HepG2 (cell line): ENCODE measurements around the gene CCDC14. TPM values are rescaled to one million over a fixed set of nuclear protein-coding genes. Genes with fewer than 3 reads are reported as not detected.

Experiments used
- ATAC-seq: fragments of 200-7000 bp; cut with Tn5 transposase; 3 replicates; pipeline ENCODE4 v1.9.1; 2020; ENCODE audit warnings: mild to moderate bottlenecking, moderate library complexity
- BruUV-seq: library from RNA; stranded (reverse); fragments of 400-500 nt; replicated peaks from 2 replicates; lab custom pipeline; 2021; lab: Mats Ljungman, UMichigan
- CTCF ChIA-PET: fragments of 300-600 bp; formaldehyde crosslinking; extraction: SDS; loops from one replicate; lab custom pipeline; 2021; ENCODE audit warnings: low total read pairs, inconsistent platforms, low intra/inter-chr PET ratio; lab: Yijun Ruan, JAX
- POLR2A ChIA-PET: fragments of 350-600 bp; sonication (Branson Sonifier 250); formaldehyde crosslinking; loops from one replicate; lab custom pipeline; 2020; ENCODE audit warnings: antibody characterized with exemption, inconsistent platforms; lab: Yijun Ruan, JAX
- DNase-seq: peaks from one replicate; pipeline ENCODE4 v3.0.0-alpha.2; 2015; ENCODE audit warnings: low spot score
- FAIRE-seq: peaks from 3 replicates; lab custom pipeline; 2011; peaks lifted over from hg19 to GRCh38; lab: Jason Lieb, UNC
- H2AFZ ChIP-seq: one replicate; pipeline ENCODE4 v1.6.1; 2011; ENCODE audit warnings: low read length, inconsistent platforms
- H3K27ac ChIP-seq: fragments of 300-600 bp; 3 replicates; pipeline ENCODE4 v1.8.0; 2011; ENCODE audit warnings: mixed run types, mild to moderate bottlenecking, mixed read lengths, low read length, inconsistent platforms; ENCODE audit not compliant: insufficient read depth; ENCODE audit errors: extremely low read length
- H3K27me3 ChIP-seq, 2 experiments: fragments of 200-600 bp in 1 of 2; 2 replicates in 1 of 2; 3 replicates in 1 of 2; pipeline versions ENCODE4 v1.6.0 to v1.8.0; 2011; ENCODE audit warnings: low read length in 2 of 2, mild to moderate bottlenecking in 2 of 2, moderate library complexity in 2 of 2, inconsistent platforms in 1 of 2; ENCODE audit not compliant: insufficient read depth in 2 of 2, control insufficient read depth in 1 of 2
- H3K36me3 ChIP-seq, 2 experiments: fragments of 200-600 bp in 1 of 2; replicated peaks in 1 of 2; 2 replicates in 1 of 2; 3 replicates in 1 of 2; pipeline versions ENCODE4 v1.5.1 to v1.8.0; 2011; ENCODE audit warnings: low read length in 2 of 2, inconsistent platforms in 1 of 2; ENCODE audit not compliant: insufficient read depth in 2 of 2, control insufficient read depth in 1 of 2
- H3K4me1 ChIP-seq: 2 replicates; pipeline ENCODE4 v1.5.1; 2012; ENCODE audit warnings: low read length, inconsistent platforms; ENCODE audit not compliant: insufficient read depth
- H3K4me2 ChIP-seq: 2 replicates; pipeline ENCODE4 v1.6.0; 2011; ENCODE audit warnings: low read depth, low read length, inconsistent platforms
- H3K4me3 ChIP-seq, 3 experiments: fragments of 200-600 bp in 1 of 3; sonication (generic), shearing (Covaris generic) in 1 of 3; replicated peaks in 1 of 3; 2 replicates each; pipeline ENCODE4 v1.5.1; 2011 to 2016; ENCODE audit warnings: low read length in 3 of 3, inconsistent platforms in 2 of 3, low read depth in 2 of 3, mild to moderate bottlenecking in 2 of 3, control low read depth in 1 of 3, mixed read lengths in 1 of 3; ENCODE audit not compliant: insufficient read depth in 1 of 3
- H3K79me2 ChIP-seq: one replicate; pipeline ENCODE4 v1.6.1; 2011; ENCODE audit warnings: low read length, inconsistent platforms; ENCODE audit not compliant: insufficient read depth
- H3K9ac ChIP-seq: 2 replicates; pipeline ENCODE4 v1.6.0; 2011; ENCODE audit warnings: mild to moderate bottlenecking, low read depth, low read length, inconsistent platforms; ENCODE audit not compliant: insufficient read depth
- H3K9me3 ChIP-seq: 2 replicates; pipeline ENCODE4 v1.5.1; 2012; ENCODE audit warnings: mild to moderate bottlenecking, low read length
- H4K20me1 ChIP-seq: 2 replicates; pipeline ENCODE4 v1.6.0; 2011; ENCODE audit warnings: inconsistent platforms, mild to moderate bottlenecking, low read length, moderate library complexity; ENCODE audit not compliant: insufficient read depth
- ARID3A ChIP-seq: IDR thresholded peaks from 2 replicates; pipeline ENCODE4 v1.6.1; 2012; ENCODE audit warnings: low read depth, low read length, improper control_type of control experiment
- CCAR2 ChIP-seq: fragments of 200-400 bp; formaldehyde crosslinking; optimal IDR thresholded peaks from 2 replicates; pipeline ENCODE3; 2018; ENCODE audit warnings: low read depth, mild to moderate bottlenecking, low read length, moderate library complexity
- DPF2 ChIP-seq: sonication (generic); formaldehyde crosslinking; IDR thresholded peaks from 2 replicates; pipeline ENCODE4 v1.4.0; 2020; ENCODE audit warnings: mild to moderate bottlenecking, low read depth, missing genetic modification reagents, borderline replicate concordance
- GRHL1 ChIP-seq: sonication (generic); formaldehyde crosslinking; conservative IDR thresholded peaks from 2 replicates; pipeline ENCODE4 v1.8.0; 2022; ENCODE audit warnings: missing genetic modification reagents
- KDM4B ChIP-seq: sonication (generic); formaldehyde crosslinking; IDR thresholded peaks from 2 replicates; pipeline ENCODE4 v1.4.0; 2020; ENCODE audit warnings: missing genetic modification reagents
- MAFF ChIP-seq: IDR thresholded peaks from 2 replicates; pipeline ENCODE4 v1.6.1; 2011; ENCODE audit warnings: low read depth, low read length, improper control_type of control experiment
- NR3C1 ChIP-seq: sonication (generic); formaldehyde crosslinking; IDR thresholded peaks from 2 replicates; pipeline ENCODE4 v1.4.0; 2020; ENCODE audit warnings: missing genetic modification reagents
- PRMT3 ChIP-seq: sonication (generic); formaldehyde crosslinking; IDR thresholded peaks from 2 replicates; pipeline ENCODE4 v1.8.1; 2022; ENCODE audit warnings: low read depth, mild to moderate bottlenecking, moderate library complexity, missing genetic modification reagents, borderline replicate concordance
- TFDP2 ChIP-seq: sonication (generic); formaldehyde crosslinking; IDR thresholded peaks from 2 replicates; pipeline ENCODE4 v1.4.0; 2020; ENCODE audit warnings: missing genetic modification reagents
- ZBTB14 ChIP-seq: sonication (generic); formaldehyde crosslinking; IDR thresholded peaks from 2 replicates; pipeline ENCODE4 v1.4.0; 2020; ENCODE audit warnings: missing genetic modification reagents
- ZBTB38 ChIP-seq: sonication (generic); formaldehyde crosslinking; IDR thresholded peaks from 2 replicates; pipeline ENCODE4 v1.5.1; 2020; ENCODE audit warnings: mild to moderate bottlenecking, missing genetic modification reagents
- ZNF44 ChIP-seq: sonication (generic); formaldehyde crosslinking; IDR thresholded peaks from 2 replicates; pipeline ENCODE4 v1.5.1; 2020; ENCODE audit warnings: mild to moderate bottlenecking, missing genetic modification reagents
- ZNF558 ChIP-seq: sonication (generic); formaldehyde crosslinking; IDR thresholded peaks from 2 replicates; pipeline ENCODE4 v1.9.0; 2022; ENCODE audit warnings: mild to moderate bottlenecking, missing genetic modification reagents, borderline replicate concordance
- ZNF570 ChIP-seq: sonication (generic); formaldehyde crosslinking; IDR thresholded peaks from 2 replicates; pipeline ENCODE4 v1.4.0; 2020; ENCODE audit warnings: mild to moderate bottlenecking, missing genetic modification reagents, borderline replicate concordance
- WGBS: methylation state at CpG from one replicate; pipeline ENCODE4 v1.1.6; 2017; ENCODE audit warnings: low lambda C conversion rate; 5-methylcytosine and 5-hydroxymethylcytosine counted together
- in situ Hi-C: cut with HindIII; loops from 2 replicates; pipeline ENCODE4 v1.10.0; 2017; ENCODE audit warnings: low pct_unique_long_range_greater_than_20kb; ENCODE audit not compliant: extremely low pct_ligation_motif_present
- intact Hi-C: fragments of 100-400 bp; cut with micrococcal nuclease; formaldehyde crosslinking; loops from one replicate; pipeline ENCODE4 v1.10.0; 2022; ENCODE audit not compliant: unreplicated experiment
- polyA plus RNA-seq, 8 experiments: library from polyadenylated mRNA; depleted of rRNA in 3 of 8; stranded (reverse) in 7 of 8; unstranded in 1 of 8; fragments of >200 nt; fragmentation: Illumina TruSeq in 4 of 8; extraction: Trizol in 4 of 8; gene quantifications; 2 replicates each; pipeline versions ENCODE4 v1.2.1 to v1.2.3, GENCODE V29; 2011 to 2016; ENCODE audit warnings: low read depth in 4 of 8, missing spikeins in 1 of 8, mixed read lengths in 1 of 8; ENCODE audit not compliant: insufficient read depth in 1 of 8
- total RNA-seq, 5 experiments: library from RNA; depleted of rRNA; stranded (reverse); fragments of >200 nt; fragmentation: Illumina TruSeq; extraction: Trizol; gene quantifications; 2 replicates each; pipeline ENCODE4 v1.2.3, GENCODE V29; 2016; ENCODE audit warnings: low read depth in 1 of 5

CCDC14 gene
- total and polyA plus RNA-seq, 2 of the 13 experiments (the other 11 are each of a cell fraction or from before 2014, with no cell fraction given): 48.7 to 49.0 TPM

DNA sequence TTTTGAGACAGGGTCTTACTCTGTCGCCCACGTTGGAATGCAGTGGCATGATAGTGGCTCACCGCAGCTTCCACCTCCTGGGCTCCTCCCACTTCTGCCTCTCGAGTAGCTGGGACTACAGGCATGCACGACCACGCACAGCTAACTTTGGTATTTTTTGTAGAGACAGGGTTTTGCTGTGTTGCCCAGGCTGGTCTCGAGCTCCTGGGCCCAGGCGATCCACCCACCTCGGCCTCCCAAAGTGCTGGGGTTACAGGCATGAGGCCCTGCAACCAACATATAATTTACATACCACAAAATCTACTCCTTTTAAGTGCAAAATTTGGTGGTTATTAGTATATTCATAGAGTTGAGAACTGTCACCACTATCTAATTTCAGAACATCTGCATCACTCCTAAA lies 31.7 kb downstream of the CCDC14 start:
- Histone ChIP-seq H4K20me1 (no peaks in the 10 kb centered on the region), H3K4me3 (no peak overlapping the region), H3K4me1 (no peaks in the 10 kb centered on the region), H3K4me2 (no peak overlapping the region)
- DNase-seq (no peak), FAIRE-seq (no peak)
- WGBS: 99% methylated on average over 9 of the region's 9 CpGs
- intact Hi-C loops: no loop called here
- CTCF ChIA-PET: no interaction called here
- TF ChIP-seq CCAR2: no peak
- TF ChIP-seq KDM4B: no peak
- TF ChIP-seq TFDP2 (CRISPR knock-in tag): no peak
- no peak for TF ChIP-seq ZBTB38
- TF ChIP-seq GRHL1 (CRISPR knock-in tag): no peak
- TF ChIP-seq ZNF44 (CRISPR knock-in tag): no peak
- TF ChIP-seq MAFF: no peak
- no peak for TF ChIP-seq ZNF558 (CRISPR knock-in tag)
- TF ChIP-seq DPF2 (CRISPR knock-in tag): no peak
- TF ChIP-seq ARID3A: no peak
- TF ChIP-seq PRMT3 (CRISPR knock-in tag): no peak
- TF ChIP-seq ZBTB14 (CRISPR knock-in tag): no peak
- TF ChIP-seq NR3C1 (CRISPR knock-in tag): no peak
- no peak for TF ChIP-seq ZNF570 (CRISPR knock-in tag)
- TF ChIP-seq, all 625 proteins: peak for 0
- Histone ChIP-seq H2AFZ (no peak overlapping the region), H3K79me2 (no peaks in the 10 kb centered on the region), H3K27ac (no peak overlapping the region), H3K27me3 (no peaks in the 10 kb centered on the region), H3K36me3 (peaks cover 4 to 20% of the 10 kb centered on the region in 2 experiments; a peak in 3 of 5 replicates), H3K9ac (no peak overlapping the region), H3K9me3 (no peaks in the 10 kb centered on the region)
- no peak for ATAC-seq
- in situ Hi-C loops: no loop called here
- BruUV-seq: no TSS peak
- POLR2A ChIA-PET: no interaction called here
